Pancreas (tissue), 10 donors: ENCODE measurements around the gene RGS3. TPM values are rescaled to one million over a fixed set of nuclear protein-coding genes. Genes with fewer than 3 reads are reported as not detected.

Source experiments
- ATAC-seq, 4 donors: fragments of 200-7000 bp; cut with Tn5 transposase; one replicate each; pipeline versions ENCODE4 v1.8.0 to v1.9.1; 2020; ENCODE audit warnings: mild to moderate bottlenecking in 4 of 4, moderate library complexity in 4 of 4
- DNase-seq, 6 donors: peaks; one replicate each; pipeline ENCODE4 v3.0.0-alpha.2; 2020
- FAIRE-seq: peaks from 2 replicates; lab custom pipeline; 2012; peaks lifted over from hg19 to GRCh38; lab: Jason Lieb, UNC
- H3K27ac ChIP-seq, 4 donors: fragments of 200-600 bp; sonication (generic); 1 replicate in 3 of 4; 2 replicates in 1 of 4; pipeline versions ENCODE4 v1.5.0 to v1.8.0; 2020
- H3K27me3 ChIP-seq, 4 donors: fragments of 200-600 bp; one replicate each; pipeline ENCODE4 v1.8.0; 2021
- H3K36me3 ChIP-seq, 3 donors: fragments of 200-600 bp; sonication (generic) in 1 of 3; one replicate each; pipeline versions ENCODE4 v1.5.0 to v1.8.0; 2020 to 2021
- H3K4me1 ChIP-seq, 3 donors: fragments of 200-600 bp; one replicate each; pipeline ENCODE4 v1.8.0; 2021
- H3K4me3 ChIP-seq, 4 donors: fragments of 200-600 bp; sonication (generic) in 2 of 4; one replicate each; pipeline versions ENCODE4 v1.5.0 to v1.8.0; 2020 to 2021
- H3K9me3 ChIP-seq, 4 donors: fragments of 200-600 bp; one replicate each; pipeline ENCODE4 v1.8.0; 2021
- WGBS, 2 donors: extraction: QIAGEN DNeasy Blood & Tissue Kit; methylation state at CpG; one replicate each; pipeline ENCODE4 v1.1.7; 2013; 5-methylcytosine and 5-hydroxymethylcytosine counted together
- intact Hi-C, 3 donors: fragments of 100-400 bp; cut with DNase I; formaldehyde crosslinking; loops; one replicate each; pipeline versions ENCODE4 v1.11.1 to v1.14.2; 2022
- polyA plus RNA-seq, 2 donors: library from polyadenylated mRNA; stranded (reverse); fragments of 200-250 nt; gene quantifications; one replicate each; pipeline ENCODE4 v1.2.3, GENCODE V29; 2013
- total RNA-seq, 6 donors: library from RNA; stranded (reverse); fragmentation: NEBNext Ultra II Directional in 4 of 6; extraction: Animal tissue kit (Norgen Biotek cat#: 25700) in 4 of 6; gene quantifications; one replicate each; pipeline versions ENCODE4 v1.2.1 to v1.2.4, GENCODE V29; 2021 to 2023
- TF ChIP-seq, protein P1 (sequence below), 4 donors: fragments of 200-600 bp; sonication (generic) in 3 of 4; IDR thresholded peaks; one replicate each; pipeline versions ENCODE4 v1.5.0 to v1.8.0; 2021; ENCODE audit warnings: antibody characterized with exemption in 4 of 4
- donor health status: healthy with polysubstance abuse.
- donor health status: DM: no; HTN: no; CAD: no; lungs with moderate emphysema.
- donor health status: DM: no; HTN: no; CAD: no.
- donor health status: control.
- donor health status: control.
- donor health status: Bipolar disorder and iron deficiency.
- donor health status: DM: yes; HTN: yes; CAD: no.
- donor health status: DM: no; HTN: no; CAD: no.
- donor health status: DM: no; HTN: no; CAD: no.
- donor health status: DM: yes; HTN: yes; CAD: no.

Gene RGS3
- total and polyA plus RNA-seq, 8 donors: 18.3 to 55.3 (median 32.6) TPM

GRCh38 chr9:113580041-113580953 is 116.8 kb downstream of the RGS3 start:
- H3K27me3 ChIP-seq: no peaks in the 10 kb centered on the region
- peaks cover 0 to 17% (median 3%) of the 10 kb centered on the region in 3 donors for H3K36me3 ChIP-seq
- H3K9me3 ChIP-seq: no peaks in the 10 kb centered on the region
- H3K4me1 ChIP-seq: peaks cover 38 to 56% (median 45%) of the 10 kb centered on the region in 3 donors
- TF ChIP-seq, protein P1, sequence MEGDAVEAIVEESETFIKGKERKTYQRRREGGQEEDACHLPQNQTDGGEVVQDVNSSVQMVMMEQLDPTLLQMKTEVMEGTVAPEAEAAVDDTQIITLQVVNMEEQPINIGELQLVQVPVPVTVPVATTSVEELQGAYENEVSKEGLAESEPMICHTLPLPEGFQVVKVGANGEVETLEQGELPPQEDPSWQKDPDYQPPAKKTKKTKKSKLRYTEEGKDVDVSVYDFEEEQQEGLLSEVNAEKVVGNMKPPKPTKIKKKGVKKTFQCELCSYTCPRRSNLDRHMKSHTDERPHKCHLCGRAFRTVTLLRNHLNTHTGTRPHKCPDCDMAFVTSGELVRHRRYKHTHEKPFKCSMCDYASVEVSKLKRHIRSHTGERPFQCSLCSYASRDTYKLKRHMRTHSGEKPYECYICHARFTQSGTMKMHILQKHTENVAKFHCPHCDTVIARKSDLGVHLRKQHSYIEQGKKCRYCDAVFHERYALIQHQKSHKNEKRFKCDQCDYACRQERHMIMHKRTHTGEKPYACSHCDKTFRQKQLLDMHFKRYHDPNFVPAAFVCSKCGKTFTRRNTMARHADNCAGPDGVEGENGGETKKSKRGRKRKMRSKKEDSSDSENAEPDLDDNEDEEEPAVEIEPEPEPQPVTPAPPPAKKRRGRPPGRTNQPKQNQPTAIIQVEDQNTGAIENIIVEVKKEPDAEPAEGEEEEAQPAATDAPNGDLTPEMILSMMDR (IDR thresholded peaks at IDR 0.05): peak in 1 of 4 donors; percentile 13
- FAIRE-seq: no peak
- H3K27ac ChIP-seq: peak overlapping the region; percentile 76 to 96 (median 82)
- peak; percentile 85 to 95 (median 93) for DNase-seq
- H3K4me3 ChIP-seq: peak overlapping the region in 2 of 4 donors; percentile 12 to 41
- peak; percentile 83 to 89 (median 86) for ATAC-seq
- intact Hi-C loops: loop anchor here in 1 of 3 donors (10.0 kb wide), 1 partner anchor 45 kb away; no protein-coding TSS in a partner anchor
- WGBS, 2 donors: 25 to 27% methylated on average over 12 of the region's 12 CpGs

DNA sequence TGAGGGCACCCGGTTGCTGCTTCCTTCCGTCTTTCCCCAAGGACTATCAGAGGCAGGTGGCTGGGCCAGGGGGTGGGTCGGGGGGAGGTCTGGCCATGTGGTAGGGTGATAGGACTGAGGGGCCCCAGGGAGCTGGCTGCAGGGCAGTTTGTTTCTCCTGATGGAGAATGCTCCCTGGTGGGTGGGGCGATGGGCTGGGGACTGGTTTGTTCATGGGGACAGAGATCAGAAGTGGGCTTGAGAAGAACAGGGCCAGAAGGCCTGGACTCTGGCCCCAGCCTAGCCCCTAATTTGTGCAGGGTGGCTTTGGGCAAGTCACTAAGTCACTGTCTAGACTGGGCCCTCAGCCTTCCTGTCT is 117.4 kb downstream of the RGS3 start:
- intact Hi-C loops: loop anchor here in 1 of 3 donors (10.0 kb wide), 1 partner anchor 46 kb away; no protein-coding TSS in a partner anchor
- peaks cover 38 to 60% (median 41%) of the 10 kb centered on the region in 3 donors for H3K4me1 ChIP-seq
- 13 to 14% methylated on average over 4 of the region's 4 CpGs for WGBS, 2 donors
- peaks cover 3 to 17% (median 3%) of the 10 kb centered on the region in 3 donors for H3K36me3 ChIP-seq
- H3K27me3 ChIP-seq: no peaks in the 10 kb centered on the region
- no peak for FAIRE-seq
- TF ChIP-seq, protein P1 (IDR thresholded peaks at IDR 0.05): no peak
- H3K4me3 ChIP-seq: peak overlapping the region in 2 of 4 donors; percentile 12 to 41
- ATAC-seq: peak in 1 of 4 donors; percentile 10
- no peaks in the 10 kb centered on the region for H3K9me3 ChIP-seq
- H3K27ac ChIP-seq: peak overlapping the region; percentile 76 to 96 (median 82)
- no peak for DNase-seq

DNA sequence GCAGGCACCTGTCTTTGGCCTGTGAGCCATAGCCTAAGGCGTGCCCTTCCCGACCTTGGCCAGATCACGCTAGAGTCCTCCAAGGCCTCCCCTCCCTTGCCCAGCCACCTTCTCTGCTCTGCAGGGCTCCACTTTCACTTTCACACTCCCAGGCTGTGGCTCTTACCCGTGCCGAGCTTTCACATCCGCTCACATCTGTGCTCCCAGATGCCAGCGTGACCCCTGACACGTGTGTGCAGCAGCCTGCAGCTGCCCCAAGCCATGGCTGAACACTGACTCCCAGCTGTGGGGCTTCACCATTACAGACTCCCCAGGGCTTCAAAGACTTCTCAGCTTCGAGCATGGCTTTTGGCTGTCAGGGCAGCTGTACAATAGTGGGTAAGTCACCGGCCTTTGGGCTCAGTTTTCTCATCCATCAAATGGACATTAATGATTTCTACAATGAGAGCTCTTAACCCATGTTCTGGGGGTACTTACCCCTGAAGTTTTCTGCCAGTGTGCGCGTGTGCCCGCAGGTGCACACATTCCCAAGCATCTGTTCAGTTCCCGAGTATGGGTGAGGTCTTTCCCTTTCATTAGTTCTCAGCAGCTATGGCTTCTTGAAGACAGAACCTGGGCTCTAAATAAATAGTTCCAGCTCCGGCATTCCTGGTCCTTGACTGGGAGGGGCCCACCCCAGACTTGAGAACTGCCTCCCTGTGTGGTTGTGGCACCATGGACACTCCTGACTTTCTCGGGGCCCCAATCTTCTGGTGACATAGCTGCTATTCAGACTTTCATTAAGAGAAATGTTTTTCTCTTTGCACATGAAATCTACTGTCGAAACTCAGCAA is 118.6 kb downstream of the RGS3 start:
- Histone ChIP-seq H3K36me3 (peaks cover 3 to 17% (median 3%) of the 10 kb centered on the region in 3 donors), H3K4me1 (peaks cover 38 to 67% (median 41%) of the 10 kb centered on the region in 3 donors), H3K27me3 (no peaks in the 10 kb centered on the region), H3K9me3 (no peaks in the 10 kb centered on the region), H3K4me3 (peak overlapping the region in 2 of 4 donors; percentile 13 to 41), H3K27ac (peak overlapping the region; percentile 76 to 96 (median 82))
- intact Hi-C loops: loop anchor here in 1 of 3 donors (10.0 kb wide), 1 partner anchor 47 kb away; no protein-coding TSS in a partner anchor
- 14 to 18% methylated on average over 17 of the region's 17 CpGs for WGBS, 2 donors
- DNase-seq: peak; percentile 67 to 85 (median 76)
- FAIRE-seq: no peak
- peak; percentile 71 to 79 (median 76) for ATAC-seq
- TF ChIP-seq, protein P1 (IDR thresholded peaks at IDR 0.05): no peak

DNA sequence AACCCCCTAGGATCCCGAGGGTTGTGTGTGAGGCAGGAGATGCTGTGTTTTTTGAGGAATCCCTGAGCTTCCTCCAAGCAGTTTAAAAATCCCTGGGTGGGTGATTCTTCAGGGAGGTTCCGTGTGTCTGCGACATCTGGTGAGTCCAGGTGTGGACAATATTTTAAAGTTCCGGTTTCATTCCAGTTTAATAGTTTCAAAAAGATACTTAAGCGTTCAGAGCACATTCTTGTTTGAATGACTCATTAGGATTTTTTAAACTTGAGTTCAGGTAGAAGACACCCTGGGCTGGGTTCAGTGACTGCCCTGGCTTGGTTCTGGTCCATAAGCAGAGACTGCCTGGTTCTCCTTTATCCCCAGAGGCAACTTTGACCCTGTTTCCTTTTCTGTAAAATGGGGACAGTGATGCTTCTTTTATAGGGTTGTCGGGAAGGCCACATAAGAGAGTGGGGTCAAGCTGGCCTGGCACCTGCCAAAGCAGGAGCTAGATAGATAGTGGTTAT is 119.2 kb downstream of the RGS3 start:
- H3K9me3 ChIP-seq: no peaks in the 10 kb centered on the region
- peaks cover 3 to 17% (median 3%) of the 10 kb centered on the region in 3 donors for H3K36me3 ChIP-seq
- TF ChIP-seq, protein P1 (IDR thresholded peaks at IDR 0.05): no peak
- DNase-seq (no peak), FAIRE-seq (no peak), ATAC-seq (no peak)
- H3K4me3 ChIP-seq: peak overlapping the region in 2 of 4 donors; percentile 13 to 41
- 23 to 30% methylated on average over 6 of the region's 6 CpGs for WGBS, 2 donors
- H3K4me1 ChIP-seq: peaks cover 38 to 69% (median 41%) of the 10 kb centered on the region in 3 donors
- no peaks in the 10 kb centered on the region for H3K27me3 ChIP-seq
- intact Hi-C loops: loop anchor here in 1 of 3 donors (10.0 kb wide), 1 partner anchor 48 kb away; no protein-coding TSS in a partner anchor
- H3K27ac ChIP-seq: peak overlapping the region; percentile 76 to 96 (median 82)
